SU-DHL-6 (cell line): Measurements from ENCODE around the gene ARHGEF26.

Experiments used
- EZH2phosphoT487 ChIP-seq: fragments of 200-600 bp; sonication (generic), shearing (Covaris generic); conservative IDR thresholded peaks from 2 replicates; pipeline ENCODE4 v1.6.1; 2018; ENCODE audit warnings: mild to moderate bottlenecking, antibody characterized with exemption, low read length, moderate library complexity, mixed read lengths
- TF ChIP-seq, protein P1 (sequence below): fragments of 200-600 bp; sonication (generic); IDR thresholded peaks from one replicate; pipeline ENCODE4 v1.5.1; 2017; ENCODE audit warnings: antibody characterized with exemption, mild to moderate bottlenecking, low read length, moderate library complexity; ENCODE audit not compliant: insufficient read depth, poor library complexity, severe bottlenecking

DNA sequence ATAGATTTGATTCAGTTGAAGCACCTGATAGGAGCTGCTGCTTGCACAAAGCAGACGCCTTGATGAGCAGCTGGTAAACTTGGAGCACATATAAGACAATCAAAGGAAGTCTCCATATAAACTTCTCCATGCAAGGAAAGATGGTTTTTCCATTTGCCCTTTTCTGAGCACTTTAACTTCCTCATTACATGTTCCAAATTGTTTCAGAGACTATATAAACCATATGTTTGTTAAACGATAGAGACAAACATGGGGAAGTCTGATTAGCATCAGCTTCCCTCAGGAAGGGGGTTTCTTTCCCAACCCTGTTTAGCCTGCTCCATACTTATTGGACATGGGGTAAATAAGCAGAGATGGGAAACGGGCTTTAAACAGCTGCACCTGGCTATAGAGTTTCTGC is 115.1 kb downstream of the ARHGEF26 start:
- TF ChIP-seq, protein P1, sequence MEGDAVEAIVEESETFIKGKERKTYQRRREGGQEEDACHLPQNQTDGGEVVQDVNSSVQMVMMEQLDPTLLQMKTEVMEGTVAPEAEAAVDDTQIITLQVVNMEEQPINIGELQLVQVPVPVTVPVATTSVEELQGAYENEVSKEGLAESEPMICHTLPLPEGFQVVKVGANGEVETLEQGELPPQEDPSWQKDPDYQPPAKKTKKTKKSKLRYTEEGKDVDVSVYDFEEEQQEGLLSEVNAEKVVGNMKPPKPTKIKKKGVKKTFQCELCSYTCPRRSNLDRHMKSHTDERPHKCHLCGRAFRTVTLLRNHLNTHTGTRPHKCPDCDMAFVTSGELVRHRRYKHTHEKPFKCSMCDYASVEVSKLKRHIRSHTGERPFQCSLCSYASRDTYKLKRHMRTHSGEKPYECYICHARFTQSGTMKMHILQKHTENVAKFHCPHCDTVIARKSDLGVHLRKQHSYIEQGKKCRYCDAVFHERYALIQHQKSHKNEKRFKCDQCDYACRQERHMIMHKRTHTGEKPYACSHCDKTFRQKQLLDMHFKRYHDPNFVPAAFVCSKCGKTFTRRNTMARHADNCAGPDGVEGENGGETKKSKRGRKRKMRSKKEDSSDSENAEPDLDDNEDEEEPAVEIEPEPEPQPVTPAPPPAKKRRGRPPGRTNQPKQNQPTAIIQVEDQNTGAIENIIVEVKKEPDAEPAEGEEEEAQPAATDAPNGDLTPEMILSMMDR = no peak
- TF ChIP-seq EZH2phosphoT487 = no peak
